ENCODE results near the gene FAM98C. TPM values are rescaled to one million over a fixed set of nuclear protein-coding genes. Genes with fewer than 3 reads are reported as not detected.
A peak's percentile ranks its signal among the peaks of the same experiment; 100 is the strongest.

Gene FAM98C
- total RNA-seq (10 to 100 TPM; 53.1 to 53.8 TPM), polyA plus RNA-seq (10 to 100 TPM; 18.2 to 22.2 TPM)

DNA sequence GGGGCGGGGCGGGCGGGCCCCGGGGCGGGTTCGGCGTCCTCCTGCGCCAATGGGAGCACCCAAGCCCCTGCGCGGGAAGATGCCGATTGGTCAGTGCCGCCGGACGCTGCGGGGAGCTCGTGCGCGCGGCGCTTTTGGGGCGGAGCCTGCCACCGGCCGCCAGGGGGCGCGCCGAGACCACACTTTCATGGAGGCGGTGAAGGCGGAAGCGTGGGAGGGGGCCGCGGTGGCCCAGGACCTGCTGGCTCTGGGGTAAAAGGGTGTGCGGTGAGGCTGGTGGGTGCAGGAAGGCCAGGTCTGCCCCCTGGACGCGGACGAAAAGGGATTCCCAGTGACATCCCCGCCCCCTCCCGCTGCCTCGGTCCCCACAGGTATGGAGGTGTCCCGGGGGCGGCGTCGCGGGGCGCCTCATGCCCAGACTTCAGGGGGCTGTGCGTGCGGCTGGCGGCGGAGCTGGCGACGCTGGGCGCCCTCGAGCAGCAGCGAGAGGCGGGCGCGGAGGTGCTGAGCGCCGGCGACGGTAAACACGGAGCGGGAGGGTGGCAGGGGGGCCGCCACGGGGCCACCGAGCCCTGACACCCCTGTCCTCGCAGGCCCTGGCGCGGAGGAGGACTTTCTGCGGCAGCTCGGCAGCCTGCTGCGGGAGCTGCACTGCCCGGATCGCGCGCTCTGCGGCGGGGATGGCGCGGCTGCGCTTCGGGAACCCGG lies at the start of gene FAM98C:
TSS of gene FAM98C (plus strand) at position 127 of the 708 bp plus-strand sequence. CDS start at position 188, 61 bp downstream.
- Histone ChIP-seq H3K27ac (ENCODE audit: low read depth, low read length) (peak within 1 kb of the TSS; percentile 77), H3K4me3 (ENCODE audit: low read length in 2 of 2) (peak within 1 kb of the TSS; percentile 52 to 94), H3K4me1 (ENCODE audit: insufficient read depth, low read length) (peaks cover 15% of the 10 kb centered on the region), H3K9me3 (ENCODE audit: control insufficient read depth in 1 of 2, low read length in 2 of 2) (no peaks in the 10 kb centered on the region), H3K27me3 (ENCODE audit: insufficient read depth, low read length) (no peaks in the 10 kb centered on the region), H3K36me3 (ENCODE audit: insufficient read depth, low read length) (peaks cover 4% of the 10 kb centered on the region)
- H3K27me3 Mint-ChIP-seq = no peaks in the 10 kb centered on the region
- peak within 1 kb of the TSS; percentile 89 to 95 (median 90) for H3K4me3 Mint-ChIP-seq
- no peaks in the 10 kb centered on the region for H3K9me3 Mint-ChIP-seq
- intact Hi-C loops (cut with micrococcal nuclease) = loop anchor here (1.0 to 5.0 kb wide), 11 partner anchors 15 to 549 kb away; partner anchors contain the start of genes CATSPERG, EIF3K, GGN and MRPS12
- H3K36me3 Mint-ChIP-seq = peaks cover 5 to 14% of the 10 kb centered on the region in 2 donors
- H3K4me1 Mint-ChIP-seq = peaks cover 2 to 17% (median 13%) of the 10 kb centered on the region in 4 donors
- ChIA-PET POLR2A (ENCODE audit: partially characterized antibody) (interaction anchor here (0.6 to 4.5 kb wide), 42 partner anchors 9 to 987 kb away, joined by 3 to 77 read pairs (median 5); partner anchors contain the start of genes ACTN4, CATSPERG, ECH1 and EIF3K), CTCF (ENCODE audit: partially characterized antibody) (interaction anchor here (0.6 to 4.1 kb wide), 60 partner anchors 9 to 676 kb away, joined by 3 to 47 read pairs (median 5); partner anchors contain the start of genes ACTN4, ECH1, EIF3K and GGN)
- H3K27ac Mint-ChIP-seq = peak within 1 kb of the TSS; percentile 88 to 97 (median 96)
- peak; percentile 97 to 99 (median 98) for DNase-seq

DNA sequence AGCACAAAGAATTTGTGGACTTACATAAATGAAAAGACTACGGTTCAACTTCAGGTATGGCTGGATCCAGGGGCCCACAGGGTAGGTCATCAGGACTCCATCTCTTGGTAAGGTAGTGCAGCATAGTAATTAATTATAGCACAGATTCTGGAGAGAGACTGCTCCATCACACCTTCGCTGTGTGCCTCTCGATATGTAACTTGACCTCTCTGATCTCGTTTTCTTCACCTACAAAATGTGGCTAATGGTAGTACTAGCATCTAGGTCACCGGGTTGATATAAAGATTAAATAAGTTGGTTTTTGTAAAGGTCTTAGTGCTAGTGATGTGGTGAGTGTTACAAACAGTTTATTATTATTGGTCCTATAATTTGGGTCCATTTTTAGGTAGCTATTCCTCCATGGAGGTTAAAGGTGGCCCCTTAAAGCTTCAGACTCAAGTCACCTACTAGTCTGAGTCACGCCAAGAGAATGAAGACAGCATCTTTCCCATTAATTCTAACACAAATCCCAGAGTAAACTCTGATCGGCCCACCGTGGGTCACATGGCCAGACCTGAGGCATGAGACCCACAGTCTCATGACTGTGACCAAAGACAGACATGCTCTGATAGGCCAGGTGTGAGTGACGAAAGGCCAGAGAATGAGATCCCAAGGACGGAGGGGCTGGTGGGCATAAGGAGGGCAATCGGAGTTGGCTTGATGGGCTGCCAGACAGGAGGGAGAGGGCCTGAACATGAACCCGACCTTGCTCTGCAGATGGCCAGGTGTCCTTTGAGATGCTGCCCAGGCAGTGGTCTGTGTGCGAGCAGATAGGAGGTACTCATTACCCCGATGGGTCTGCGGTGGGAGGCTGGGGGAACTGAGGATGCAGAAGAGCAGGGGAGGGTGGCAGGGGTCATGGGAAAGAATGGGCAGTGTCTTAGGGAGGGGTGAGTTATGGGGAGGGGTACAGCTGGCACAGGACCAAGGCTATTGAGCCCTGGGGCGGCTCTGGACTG lies 46.9 kb upstream of the FAM98C start:
- Mint-ChIP-seq H3K36me3 (no peaks in the 10 kb centered on the region), H3K27ac (no peak overlapping the region), H3K27me3 (peaks cover 0 to 4% of the 10 kb centered on the region in 2 donors), H3K4me1 (peaks cover 0 to 14% (median 4%) of the 10 kb centered on the region in 4 donors), H3K9me3 (no peaks in the 10 kb centered on the region), H3K4me3 (no peak overlapping the region)
- ChIA-PET CTCF (ENCODE audit: partially characterized antibody) (interaction anchor here (1.2 kb wide), 1 partner anchor 113 kb away, joined by 4 read pairs; no protein-coding TSS in a partner anchor), POLR2A (ENCODE audit: partially characterized antibody) (interaction anchor here (1.5 kb wide), 1 partner anchor 19 kb away, joined by 4 read pairs; no protein-coding TSS in a partner anchor)
- no peaks in the 10 kb centered on the region for H3K36me3 ChIP-seq (ENCODE audit: insufficient read depth, low read length)
- intact Hi-C loops (cut with micrococcal nuclease) = no loop called here
- no peak for DNase-seq
- no peaks in the 10 kb centered on the region for H3K4me1 ChIP-seq (ENCODE audit: insufficient read depth, low read length)
- no peak overlapping the region for H3K27ac ChIP-seq (ENCODE audit: low read depth, low read length)
- H3K9me3 ChIP-seq (ENCODE audit: control insufficient read depth in 1 of 2, low read length in 2 of 2) = no peaks in the 10 kb centered on the region
- no peak overlapping the region for H3K4me3 ChIP-seq (ENCODE audit: low read length in 2 of 2)
- no peaks in the 10 kb centered on the region for H3K27me3 ChIP-seq (ENCODE audit: insufficient read depth, low read length)

DNA sequence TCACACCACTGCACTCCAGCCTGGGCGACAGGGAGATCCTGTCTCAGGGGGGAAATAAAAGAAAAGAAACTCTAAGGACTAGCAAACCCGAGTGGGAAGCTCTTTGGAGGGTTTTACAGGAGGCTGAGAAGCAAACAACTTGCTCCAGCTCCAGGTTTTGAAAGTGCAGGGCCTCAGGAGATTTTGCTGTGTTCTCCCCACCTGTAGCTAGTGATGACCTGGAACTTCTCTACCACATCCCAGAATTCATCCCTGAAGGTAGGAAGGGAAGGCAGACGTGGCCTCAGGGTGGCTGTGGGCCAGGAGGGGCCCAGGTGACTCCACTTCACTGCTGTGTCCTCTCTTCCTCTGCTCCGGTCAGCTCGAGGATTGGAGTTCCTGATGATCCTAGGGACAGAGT lies 44.8 kb upstream of the FAM98C start:
- ChIA-PET POLR2A (ENCODE audit: partially characterized antibody) (interaction anchor here (1.1 to 1.6 kb wide), 2 partner anchors 16 kb away, joined by 6 read pairs; partner anchors contain the start of gene PSMD8), CTCF (ENCODE audit: partially characterized antibody) (no interaction called here)
- H3K36me3 Mint-ChIP-seq = no peaks in the 10 kb centered on the region
- Histone ChIP-seq H3K27me3 (ENCODE audit: insufficient read depth, low read length) (no peaks in the 10 kb centered on the region), H3K4me3 (ENCODE audit: low read length in 2 of 2) (no peak overlapping the region), H3K4me1 (ENCODE audit: insufficient read depth, low read length) (peaks cover 10% of the 10 kb centered on the region), H3K9me3 (ENCODE audit: control insufficient read depth in 1 of 2, low read length in 2 of 2) (no peaks in the 10 kb centered on the region), H3K27ac (ENCODE audit: low read depth, low read length) (no peak overlapping the region), H3K36me3 (ENCODE audit: insufficient read depth, low read length) (no peaks in the 10 kb centered on the region)
- no peak overlapping the region for H3K27ac Mint-ChIP-seq
- H3K4me1 Mint-ChIP-seq = peaks cover 0 to 26% (median 13%) of the 10 kb centered on the region in 4 donors
- no peaks in the 10 kb centered on the region for H3K9me3 Mint-ChIP-seq
- intact Hi-C loops (cut with micrococcal nuclease) = no loop called here
- DNase-seq = no peak
- no peak overlapping the region for H3K4me3 Mint-ChIP-seq
- H3K27me3 Mint-ChIP-seq = peaks cover 0 to 4% of the 10 kb centered on the region in 2 donors

DNA sequence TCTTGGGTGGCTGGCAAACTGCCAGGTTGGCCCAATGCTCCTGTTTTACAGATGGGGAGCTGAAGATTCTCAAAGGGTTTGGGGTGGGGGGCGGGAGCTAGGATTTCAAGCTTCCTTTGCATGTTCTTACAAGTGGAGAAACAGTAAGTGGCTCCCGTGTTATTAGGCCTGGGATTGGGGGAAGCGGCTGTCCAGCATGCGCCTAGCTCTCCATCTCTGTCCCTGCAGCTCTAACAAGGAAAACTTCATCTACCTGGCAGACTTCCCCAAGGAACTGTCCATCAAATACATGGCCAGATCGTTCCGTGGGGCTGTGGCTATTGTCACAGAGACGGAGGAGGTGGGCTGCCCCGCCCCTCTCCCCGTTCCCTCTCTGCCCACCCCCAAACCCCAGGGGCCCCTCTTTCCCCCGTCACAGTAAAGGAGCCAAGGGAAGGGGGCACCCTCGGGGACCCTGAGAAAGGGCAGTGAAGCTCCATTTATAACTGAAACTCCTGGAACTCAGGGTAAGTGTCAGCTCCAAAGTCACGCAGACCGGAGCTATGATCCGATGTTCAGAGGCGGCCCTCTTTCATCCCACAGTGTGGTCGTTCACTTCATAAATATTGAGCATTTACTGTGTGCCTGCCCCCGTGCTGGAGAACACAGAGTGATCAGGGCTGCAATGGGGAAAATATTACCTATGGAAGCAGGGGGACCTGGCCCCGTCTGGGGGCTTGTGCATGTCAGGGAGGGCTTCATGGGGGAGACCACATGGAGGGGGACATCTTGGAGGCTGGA lies 43.5 kb upstream of the FAM98C start:
- intact Hi-C loops (cut with micrococcal nuclease) = no loop called here
- no peaks in the 10 kb centered on the region for H3K9me3 Mint-ChIP-seq
- CTCF ChIA-PET (ENCODE audit: partially characterized antibody) = interaction anchor here (1.3 kb wide), 1 partner anchor 14 kb away, joined by 3 read pairs; the partner anchor contains the start of gene PSMD8
- Histone ChIP-seq H3K4me3 (ENCODE audit: low read length in 2 of 2) (no peak overlapping the region), H3K27me3 (ENCODE audit: insufficient read depth, low read length) (no peaks in the 10 kb centered on the region), H3K4me1 (ENCODE audit: insufficient read depth, low read length) (peaks cover 13% of the 10 kb centered on the region), H3K36me3 (ENCODE audit: insufficient read depth, low read length) (no peaks in the 10 kb centered on the region), H3K27ac (ENCODE audit: low read depth, low read length) (no peak overlapping the region), H3K9me3 (ENCODE audit: control insufficient read depth in 1 of 2, low read length in 2 of 2) (no peaks in the 10 kb centered on the region)
- POLR2A ChIA-PET (ENCODE audit: partially characterized antibody) = interaction anchor here (1.6 kb wide), 1 partner anchor 15 kb away, joined by 6 read pairs; the partner anchor contains the start of gene PSMD8
- H3K4me3 Mint-ChIP-seq = peak overlapping the region in 4 of 8 donors; percentile 4 to 84 (median 60)
- H3K27me3 Mint-ChIP-seq = peaks cover 0 to 4% of the 10 kb centered on the region in 2 donors
- H3K36me3 Mint-ChIP-seq = no peaks in the 10 kb centered on the region
- peak overlapping the region in 1 of 7 donors; percentile 52 for H3K27ac Mint-ChIP-seq
- DNase-seq = no peak
- H3K4me1 Mint-ChIP-seq = peaks cover 0 to 26% (median 13%) of the 10 kb centered on the region in 4 donors

DNA sequence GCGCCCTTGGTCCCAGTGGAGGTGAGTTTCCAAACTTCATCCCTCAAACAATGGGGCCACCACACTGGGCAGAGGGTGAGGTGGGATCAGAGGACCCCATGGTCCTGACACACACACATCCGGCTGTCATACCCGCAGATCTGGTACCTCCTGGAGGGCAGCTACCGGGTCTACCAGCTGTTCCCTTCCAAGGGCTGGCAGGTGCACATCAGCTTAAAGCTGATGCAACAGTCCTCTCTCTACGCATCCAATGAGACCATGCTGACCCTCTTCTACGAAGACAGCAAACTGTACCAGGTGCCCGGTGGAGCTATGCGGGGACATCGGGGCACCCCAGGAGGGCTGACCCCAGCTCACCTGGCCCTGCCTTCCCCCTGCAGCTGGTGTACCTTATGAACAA lies 42.5 kb upstream of the FAM98C start:
- peaks cover 0 to 26% (median 13%) of the 10 kb centered on the region in 4 donors for H3K4me1 Mint-ChIP-seq
- Histone ChIP-seq H3K27me3 (ENCODE audit: insufficient read depth, low read length) (no peaks in the 10 kb centered on the region), H3K4me3 (ENCODE audit: low read length in 2 of 2) (no peak overlapping the region), H3K36me3 (ENCODE audit: insufficient read depth, low read length) (no peaks in the 10 kb centered on the region), H3K9me3 (ENCODE audit: control insufficient read depth in 1 of 2, low read length in 2 of 2) (no peaks in the 10 kb centered on the region), H3K27ac (ENCODE audit: low read depth, low read length) (no peak overlapping the region), H3K4me1 (ENCODE audit: insufficient read depth, low read length) (peaks cover 13% of the 10 kb centered on the region)
- H3K36me3 Mint-ChIP-seq = no peaks in the 10 kb centered on the region
- peaks cover 0 to 4% of the 10 kb centered on the region in 2 donors for H3K27me3 Mint-ChIP-seq
- ChIA-PET POLR2A (ENCODE audit: partially characterized antibody) (interaction anchor here (0.9 to 3.7 kb wide), 5 partner anchors 9 to 42 kb away, joined by 3 to 28 read pairs (median 3); partner anchors contain the start of genes CATSPERG, FAM98C and PSMD8), CTCF (ENCODE audit: partially characterized antibody) (interaction anchor here (0.6 to 0.8 kb wide), 3 partner anchors 14 to 1087 kb away, joined by 3 read pairs; partner anchors contain the start of gene PSMD8)
- intact Hi-C loops (cut with micrococcal nuclease) = no loop called here
- H3K4me3 Mint-ChIP-seq = peak overlapping the region in 7 of 8 donors; percentile 37 to 87 (median 85)
- H3K27ac Mint-ChIP-seq = peak overlapping the region in 2 of 7 donors; percentile 52 to 57
- no peak for DNase-seq
- no peaks in the 10 kb centered on the region for H3K9me3 Mint-ChIP-seq

Measured in CD4-positive, alpha-beta memory T cell (primary cell).